Bronchial epithelial cell (primary cell): ENCODE data around the gene TBATA. TPM values are rescaled to one million over a fixed set of nuclear protein-coding genes. Genes with fewer than 3 reads are reported as not detected.

ENCODE experiments used
- DNase-seq: peaks from one replicate; pipeline ENCODE4 v3.0.0-alpha.2; 2010; ENCODE audit warnings: low read depth
- FAIRE-seq: peaks from 2 replicates; lab custom pipeline; 2011; peaks lifted over from hg19 to GRCh38; lab: Jason Lieb, UNC
- H3K27me3 ChIP-seq: 2 replicates; pipeline ENCODE4 v1.5.1; 2011; ENCODE audit warnings: low read length; ENCODE audit not compliant: control insufficient read depth, insufficient read depth
- H3K36me3 ChIP-seq: 2 replicates; pipeline ENCODE4 v1.5.1; 2011; ENCODE audit warnings: low read length; ENCODE audit not compliant: control insufficient read depth, insufficient read depth
- H3K4me3 ChIP-seq: 2 replicates; pipeline ENCODE4 v1.5.1; 2011; ENCODE audit warnings: mild to moderate bottlenecking, low read depth, low read length, control low read depth
- CTCF ChIP-seq: IDR thresholded peaks from 2 replicates; pipeline ENCODE4 v1.5.1; 2011; ENCODE audit warnings: mild to moderate bottlenecking, moderate library complexity, low read length, control low read depth, inconsistent platforms; ENCODE audit not compliant: insufficient read depth, severe bottlenecking
- total RNA-seq: library from RNA; depleted of rRNA; stranded (reverse); fragments of >200 nt; gene quantifications from 2 replicates; pipeline ENCODE4 v1.2.1, GENCODE V29; 2014

The TBATA gene
- total RNA-seq, 1 donor from 2014 or later: not detected

DNA sequence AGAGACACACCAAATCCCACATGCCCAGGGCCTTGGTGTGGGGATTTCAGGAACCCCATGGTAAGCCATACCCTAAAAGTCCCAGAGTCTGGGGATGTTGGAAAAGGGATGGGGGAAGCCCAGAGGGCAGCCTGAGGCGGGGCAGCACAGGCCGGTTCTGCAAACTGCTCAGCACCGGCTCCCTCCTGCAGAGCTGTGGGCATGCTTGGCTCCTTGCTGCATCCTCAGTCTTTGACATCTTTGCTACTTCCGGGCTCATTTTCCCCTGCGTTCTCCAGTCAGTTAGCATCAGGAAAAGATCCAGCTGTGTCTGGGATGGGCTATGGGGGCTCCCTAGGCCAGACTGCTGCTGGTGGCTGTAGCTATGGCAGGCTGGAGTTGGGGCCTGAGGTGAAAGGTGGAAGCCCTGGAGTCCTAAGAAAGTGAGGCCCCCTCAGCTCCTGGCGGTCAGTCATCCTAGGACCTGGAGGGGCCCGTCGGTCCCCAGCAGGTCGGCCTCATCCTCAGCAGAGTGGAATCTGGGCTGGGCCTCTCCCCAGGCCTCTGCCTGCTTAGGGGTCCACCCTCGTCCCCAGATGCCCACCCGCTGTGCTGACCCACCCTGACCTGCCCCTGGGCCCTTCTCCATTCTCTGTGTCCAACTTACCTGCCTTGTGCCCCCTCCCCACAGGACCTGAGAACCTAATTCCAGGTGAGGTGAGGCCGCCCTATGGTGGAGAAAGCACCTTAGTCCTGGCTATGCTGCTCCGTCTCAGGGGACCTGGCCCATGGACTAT lies 9.3 kb downstream of the TBATA start:
- no peak for TF ChIP-seq CTCF
- FAIRE-seq (no peak), DNase-seq (no peak)
- Histone ChIP-seq H3K27me3 (no peaks in the 10 kb centered on the region), H3K36me3 (no peaks in the 10 kb centered on the region), H3K4me3 (no peak overlapping the region)

DNA sequence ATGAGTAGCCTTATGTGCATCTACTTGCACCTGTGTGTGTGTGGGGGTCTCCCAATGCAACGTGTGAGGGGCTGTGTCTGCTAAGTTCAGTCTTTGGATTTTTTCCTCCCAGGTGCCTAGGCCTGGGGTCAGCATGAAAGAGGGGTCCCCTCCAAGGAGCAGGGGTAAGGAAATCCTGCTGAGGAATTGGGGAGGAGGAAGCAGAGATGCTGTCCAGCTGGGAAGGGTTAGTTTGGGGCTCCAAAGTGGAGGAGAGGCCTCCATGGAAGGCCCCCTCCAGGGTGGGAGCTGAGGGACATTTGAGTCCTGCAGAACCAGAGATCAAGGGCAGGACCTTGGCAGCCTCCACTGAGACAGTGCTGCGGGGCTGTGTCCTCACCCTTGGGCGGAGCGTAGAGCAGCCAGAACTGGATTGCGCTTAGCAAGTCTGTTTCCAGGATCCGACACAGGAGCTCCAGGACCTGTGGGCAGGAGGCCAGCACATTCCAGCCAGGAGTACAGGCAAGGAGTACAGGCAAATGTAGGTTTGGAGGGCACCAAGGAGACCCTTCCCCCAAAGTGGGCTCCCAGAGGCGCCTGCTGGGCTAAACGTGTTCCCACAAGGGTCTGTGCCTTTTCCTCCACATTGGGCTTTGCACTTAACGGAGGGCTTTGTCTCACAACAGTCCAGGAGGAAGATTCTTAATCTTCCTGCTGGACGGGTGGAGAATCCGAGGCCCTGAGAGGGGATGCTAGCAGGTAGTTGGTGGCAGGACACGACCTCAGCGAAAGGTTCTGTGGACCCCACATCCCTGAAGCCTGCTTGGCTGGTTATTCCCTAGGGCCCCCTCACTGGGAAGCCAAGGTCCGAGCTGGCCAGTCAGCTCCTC lies 10.1 kb downstream of the TBATA start:
- H3K4me3 ChIP-seq: no peak overlapping the region
- FAIRE-seq: no peak
- H3K36me3 ChIP-seq: no peaks in the 10 kb centered on the region
- peak; percentile 30 for DNase-seq
- TF ChIP-seq CTCF: no peak
- H3K27me3 ChIP-seq: no peaks in the 10 kb centered on the region

DNA sequence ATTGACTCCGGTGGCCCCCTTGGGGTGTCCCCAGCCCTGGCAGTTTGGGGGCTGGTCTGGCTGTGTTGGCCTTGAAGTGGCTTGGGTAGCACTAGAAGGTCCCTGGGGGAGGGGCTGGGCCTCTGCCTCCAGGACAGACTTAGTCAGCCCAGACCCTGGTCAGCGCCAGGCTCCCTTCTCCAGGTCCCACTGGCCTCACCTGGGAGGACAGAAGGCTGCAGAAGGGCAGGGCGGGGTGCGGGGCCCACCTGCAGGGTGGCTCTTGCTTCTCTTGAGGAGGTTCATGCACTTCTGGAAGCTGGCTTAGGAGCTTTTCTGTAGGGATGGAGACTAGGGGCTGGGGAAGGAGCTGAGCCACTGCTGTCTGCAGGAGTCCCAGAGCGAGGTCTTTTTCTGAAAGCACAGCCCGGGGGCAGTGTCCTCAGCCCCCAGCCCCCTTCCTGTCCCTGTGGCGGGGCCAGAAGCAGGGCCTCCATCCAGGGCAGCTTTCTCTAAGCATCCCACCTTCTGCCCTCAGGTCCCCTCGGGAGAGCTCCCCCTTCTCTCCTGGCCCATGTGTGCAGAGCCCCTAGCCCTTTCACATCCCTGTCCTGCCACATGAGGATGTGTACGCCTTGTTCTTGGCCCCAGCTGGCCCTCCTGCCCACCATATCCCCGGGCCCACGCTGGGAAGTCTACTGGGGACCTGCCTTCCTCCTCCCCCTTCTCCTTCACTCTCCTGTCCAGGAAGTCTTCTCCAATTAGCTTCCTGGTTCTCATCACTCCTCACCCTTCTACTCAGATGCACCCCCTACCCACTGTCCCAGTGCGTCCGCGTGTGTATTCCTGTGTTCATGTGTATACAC lies 11.0 kb downstream of the TBATA start:
- DNase-seq (no peak), FAIRE-seq (no peak)

DNA sequence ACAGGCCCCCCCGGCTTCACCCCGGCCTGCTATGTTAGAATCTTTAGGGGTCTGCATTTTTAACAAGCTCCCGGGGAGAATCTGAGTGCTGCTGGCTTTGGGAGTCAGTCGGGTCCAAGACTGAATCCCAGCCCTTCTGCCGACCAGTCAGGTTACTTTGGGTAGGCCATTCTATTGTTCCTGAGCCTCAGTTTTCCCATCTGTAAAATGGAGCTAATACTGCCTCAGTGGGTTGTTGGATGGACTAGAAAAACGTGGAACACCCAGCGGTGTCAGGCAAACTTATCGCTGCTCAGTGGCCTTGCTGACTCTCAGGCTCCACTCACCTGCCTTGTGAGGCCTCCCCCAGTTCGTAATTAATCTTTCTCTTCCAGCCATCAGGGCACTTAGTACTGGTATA lies 11.7 kb downstream of the TBATA start:
- Histone ChIP-seq H3K27me3 (no peaks in the 10 kb centered on the region), H3K4me3 (no peak overlapping the region), H3K36me3 (no peaks in the 10 kb centered on the region)
- TF ChIP-seq CTCF: no peak
- no peak for DNase-seq
- FAIRE-seq: no peak

More for the DNA sequence above, 11.0 kb downstream of the TBATA start:
- no peak for TF ChIP-seq CTCF
- Histone ChIP-seq H3K27me3 (no peaks in the 10 kb centered on the region), H3K4me3 (no peak overlapping the region), H3K36me3 (no peaks in the 10 kb centered on the region)

- H3K27me3 ChIP-seq: no peaks in the 10 kb centered on the region
- FAIRE-seq (no peak), DNase-seq (no peak)
- H3K4me3 ChIP-seq: no peak overlapping the region
- H3K36me3 ChIP-seq: no peaks in the 10 kb centered on the region
- no peak for TF ChIP-seq CTCF
Observed at GRCh38 chr10:70772627-70773026, 12.6 kb downstream of the TBATA start.
